ENCODE results near the gene WWC2. TPM values are rescaled to one million over a fixed set of nuclear protein-coding genes. Genes with fewer than 3 reads are reported as not detected.

WWC2 gene
- total RNA-seq, 1 donor from 2014 or later = 0.47 TPM

DNA sequence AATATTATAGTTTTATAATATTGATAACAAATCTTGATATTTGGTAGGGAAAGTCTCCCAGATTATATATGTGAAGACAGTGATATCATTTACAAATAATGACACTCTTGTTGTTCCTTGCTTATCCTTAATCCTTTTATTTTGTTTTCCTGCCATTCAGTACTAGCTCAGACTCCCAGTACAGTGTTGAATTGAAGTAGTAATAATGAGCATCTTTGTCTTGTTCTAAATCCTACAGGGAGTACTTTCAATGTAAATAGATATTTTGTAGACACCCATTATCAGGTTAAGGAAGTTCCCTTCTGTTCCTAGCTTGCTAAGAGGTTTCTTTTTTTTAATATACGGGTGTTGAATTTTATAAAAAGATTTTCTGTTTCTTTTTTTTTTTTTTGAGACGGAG is 33.0 kb downstream of the WWC2 start:
- H3K4me1 Mint-ChIP-seq = no peaks in the 10 kb centered on the region
- ATAC-seq (ENCODE audit: low read depth) = no peak
- H3K36me3 Mint-ChIP-seq (ENCODE audit: low read depth) = no peaks in the 10 kb centered on the region
- intact Hi-C loops (cut with micrococcal nuclease) = no loop called here
- no peak for DNase-seq
- POLR2A ChIA-PET = no interaction called here
- CTCF ChIA-PET = no interaction called here
- no peaks in the 10 kb centered on the region for H3K9me3 Mint-ChIP-seq
- peaks cover 4% of the 10 kb centered on the region for H3K27me3 Mint-ChIP-seq
- no peak overlapping the region for H3K4me3 Mint-ChIP-seq
- TF ChIP-seq, protein P1, sequence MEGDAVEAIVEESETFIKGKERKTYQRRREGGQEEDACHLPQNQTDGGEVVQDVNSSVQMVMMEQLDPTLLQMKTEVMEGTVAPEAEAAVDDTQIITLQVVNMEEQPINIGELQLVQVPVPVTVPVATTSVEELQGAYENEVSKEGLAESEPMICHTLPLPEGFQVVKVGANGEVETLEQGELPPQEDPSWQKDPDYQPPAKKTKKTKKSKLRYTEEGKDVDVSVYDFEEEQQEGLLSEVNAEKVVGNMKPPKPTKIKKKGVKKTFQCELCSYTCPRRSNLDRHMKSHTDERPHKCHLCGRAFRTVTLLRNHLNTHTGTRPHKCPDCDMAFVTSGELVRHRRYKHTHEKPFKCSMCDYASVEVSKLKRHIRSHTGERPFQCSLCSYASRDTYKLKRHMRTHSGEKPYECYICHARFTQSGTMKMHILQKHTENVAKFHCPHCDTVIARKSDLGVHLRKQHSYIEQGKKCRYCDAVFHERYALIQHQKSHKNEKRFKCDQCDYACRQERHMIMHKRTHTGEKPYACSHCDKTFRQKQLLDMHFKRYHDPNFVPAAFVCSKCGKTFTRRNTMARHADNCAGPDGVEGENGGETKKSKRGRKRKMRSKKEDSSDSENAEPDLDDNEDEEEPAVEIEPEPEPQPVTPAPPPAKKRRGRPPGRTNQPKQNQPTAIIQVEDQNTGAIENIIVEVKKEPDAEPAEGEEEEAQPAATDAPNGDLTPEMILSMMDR (IDR thresholded peaks at IDR 0.05) = no peak
- H3K27ac Mint-ChIP-seq = no peak overlapping the region

DNA sequence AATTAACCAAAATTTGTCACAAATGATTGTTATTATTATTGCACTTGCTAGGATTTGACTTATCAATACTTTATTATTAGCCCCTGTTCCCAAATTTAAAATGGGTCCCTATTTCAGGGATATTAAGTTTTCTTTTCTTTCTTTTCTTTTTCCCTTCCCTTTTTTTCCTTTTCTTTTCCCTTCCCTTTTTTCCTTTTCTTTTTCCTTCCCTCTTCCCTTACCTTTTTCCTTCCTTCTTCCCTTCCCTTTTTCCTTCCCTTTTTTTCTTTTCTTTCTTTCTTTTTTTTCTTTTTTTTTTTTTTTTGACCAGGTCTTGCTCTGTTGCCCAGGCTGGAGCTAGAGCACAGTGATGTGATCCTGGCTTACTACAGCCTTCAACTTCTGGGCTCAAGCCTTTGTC is 33.8 kb downstream of the WWC2 start:
- ChIA-PET POLR2A (no interaction called here), CTCF (no interaction called here)
- DNase-seq = no peak
- Mint-ChIP-seq H3K4me1 (no peaks in the 10 kb centered on the region), H3K36me3 (ENCODE audit: low read depth) (no peaks in the 10 kb centered on the region), H3K4me3 (no peak overlapping the region), H3K27ac (no peak overlapping the region), H3K27me3 (peaks cover 4% of the 10 kb centered on the region), H3K9me3 (no peaks in the 10 kb centered on the region)
- intact Hi-C loops (cut with micrococcal nuclease) = no loop called here
- ATAC-seq (ENCODE audit: low read depth) = no peak
- TF ChIP-seq, protein P1 (IDR thresholded peaks at IDR 0.05) = no peak

DNA sequence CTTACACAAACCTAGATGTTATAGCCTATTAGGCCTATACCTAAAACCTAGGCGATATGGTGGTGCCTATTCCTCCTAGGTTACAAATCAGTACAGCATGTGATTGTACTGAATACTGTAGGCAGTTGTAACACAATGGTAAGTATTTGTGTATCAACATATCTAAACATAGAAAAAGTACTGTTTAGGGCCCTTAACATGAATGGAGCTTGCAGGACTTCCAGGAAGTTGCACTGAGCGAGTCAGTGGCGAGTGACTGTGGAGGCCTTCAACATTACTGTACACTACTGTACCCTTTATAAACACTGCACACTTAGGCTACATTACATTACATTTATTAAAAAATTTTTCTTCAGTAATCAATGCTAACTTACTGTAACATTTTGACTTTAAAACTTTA is 37.8 kb downstream of the WWC2 start:
- Mint-ChIP-seq H3K27ac (no peak overlapping the region), H3K4me1 (no peaks in the 10 kb centered on the region), H3K36me3 (ENCODE audit: low read depth) (no peaks in the 10 kb centered on the region), H3K9me3 (no peaks in the 10 kb centered on the region), H3K27me3 (peaks cover 5% of the 10 kb centered on the region), H3K4me3 (no peak overlapping the region)
- intact Hi-C loops (cut with micrococcal nuclease) = no loop called here
- ATAC-seq (ENCODE audit: low read depth) (no peak), DNase-seq (no peak)
- TF ChIP-seq, protein P1 (IDR thresholded peaks at IDR 0.05) = no peak
- POLR2A ChIA-PET = no interaction called here
- CTCF ChIA-PET = no interaction called here

DNA sequence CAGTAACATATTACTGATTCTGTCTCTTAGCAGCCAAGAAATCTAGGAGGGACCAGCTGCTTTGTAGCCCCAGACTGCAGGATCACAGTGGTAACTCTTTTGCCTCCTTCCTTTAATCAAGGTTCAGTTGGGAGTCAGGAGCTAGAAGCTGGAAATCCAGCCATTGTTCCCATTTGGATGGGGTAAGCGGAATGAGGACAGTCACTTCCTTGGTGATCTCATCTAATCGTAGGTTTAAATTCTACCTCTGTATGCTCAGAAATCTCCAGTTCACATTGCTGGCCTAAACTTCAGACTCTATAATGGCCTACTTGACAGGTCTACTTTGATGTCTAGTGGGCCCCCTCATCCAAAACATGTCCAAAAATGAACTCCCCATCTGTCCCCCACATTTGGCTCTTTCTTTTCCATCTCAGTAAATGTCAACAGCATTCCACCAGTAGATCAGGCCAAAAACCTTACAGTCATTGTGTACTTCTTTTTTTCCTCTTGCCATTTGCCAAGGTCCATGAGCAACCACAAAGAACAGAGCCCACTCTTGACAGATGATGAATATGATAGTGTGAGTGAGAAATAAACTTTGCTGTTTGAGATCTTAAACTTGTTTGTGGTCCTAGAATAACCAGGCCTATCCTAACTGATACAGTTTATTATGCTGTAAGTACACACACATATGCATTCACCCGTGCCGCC is 40.1 kb downstream of the WWC2 start:
- intact Hi-C loops (cut with micrococcal nuclease) = no loop called here
- Mint-ChIP-seq H3K27me3 (peaks cover 8% of the 10 kb centered on the region), H3K9me3 (no peaks in the 10 kb centered on the region), H3K4me1 (no peaks in the 10 kb centered on the region), H3K27ac (no peak overlapping the region), H3K4me3 (no peak overlapping the region), H3K36me3 (ENCODE audit: low read depth) (no peaks in the 10 kb centered on the region)
- TF ChIP-seq, protein P1 (IDR thresholded peaks at IDR 0.05) = no peak
- POLR2A ChIA-PET = no interaction called here
- no peak for ATAC-seq (ENCODE audit: low read depth)
- CTCF ChIA-PET = no interaction called here
- no peak for DNase-seq

DNA sequence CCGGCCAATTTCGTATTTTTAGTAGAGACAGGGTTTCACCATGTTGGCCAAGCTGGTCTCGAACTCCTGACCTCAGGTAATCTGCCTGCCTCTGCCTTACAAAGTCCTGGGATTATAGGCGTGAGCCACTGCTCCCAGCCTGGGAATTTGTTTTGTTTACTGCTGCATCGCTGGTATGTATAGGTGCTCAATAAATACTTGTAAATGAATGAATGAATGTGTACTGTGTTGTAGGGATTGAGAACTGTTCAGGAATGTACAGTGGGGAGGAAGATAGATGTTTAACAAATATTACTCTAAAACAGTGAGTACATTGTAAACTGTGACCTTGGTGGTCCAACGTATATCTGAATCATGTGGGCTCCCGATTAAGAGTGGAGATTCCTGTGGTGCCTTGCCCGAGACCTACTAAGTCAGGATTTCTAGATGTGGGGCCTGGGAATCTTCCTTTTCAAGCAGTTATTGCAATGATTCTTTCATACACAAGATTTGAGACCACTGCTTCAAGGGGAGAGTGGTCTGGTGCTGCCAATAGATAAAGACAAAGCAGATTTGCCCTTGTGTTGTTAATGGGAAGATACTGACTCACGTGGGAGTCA is 41.0 kb downstream of the WWC2 start:
- H3K4me3 Mint-ChIP-seq = no peak overlapping the region
- peaks cover 8% of the 10 kb centered on the region for H3K27me3 Mint-ChIP-seq
- H3K9me3 Mint-ChIP-seq = no peaks in the 10 kb centered on the region
- H3K4me1 Mint-ChIP-seq = no peaks in the 10 kb centered on the region
- intact Hi-C loops (cut with micrococcal nuclease) = no loop called here
- CTCF ChIA-PET = no interaction called here
- H3K36me3 Mint-ChIP-seq (ENCODE audit: low read depth) = no peaks in the 10 kb centered on the region
- no peak overlapping the region for H3K27ac Mint-ChIP-seq
- ATAC-seq (ENCODE audit: low read depth) = no peak
- TF ChIP-seq, protein P1 (IDR thresholded peaks at IDR 0.05) = no peak
- DNase-seq = no peak
- POLR2A ChIA-PET = no interaction called here
